ENCODE measurements around the gene CPSF4L.

DNA sequence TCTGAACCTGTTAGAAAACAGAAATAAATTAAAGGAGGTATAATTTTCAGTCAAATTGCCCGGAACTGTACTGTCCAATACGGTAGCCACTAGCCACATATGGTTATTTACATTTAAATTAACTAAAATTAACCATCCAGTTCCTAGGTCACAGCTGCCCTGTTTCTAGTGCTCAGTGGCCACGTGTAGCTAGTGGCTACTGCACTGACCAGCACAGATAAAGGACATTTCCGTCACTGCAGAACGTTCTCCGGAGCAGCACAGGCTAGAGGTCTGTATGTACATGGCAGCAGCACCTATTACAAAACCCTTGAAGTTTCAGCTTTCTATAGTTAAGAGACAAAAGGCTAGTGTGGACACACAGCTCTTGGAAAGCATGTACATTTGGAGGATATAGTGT lies 33.7 kb downstream of the CPSF4L start:
- TF ChIP-seq, protein P1, sequence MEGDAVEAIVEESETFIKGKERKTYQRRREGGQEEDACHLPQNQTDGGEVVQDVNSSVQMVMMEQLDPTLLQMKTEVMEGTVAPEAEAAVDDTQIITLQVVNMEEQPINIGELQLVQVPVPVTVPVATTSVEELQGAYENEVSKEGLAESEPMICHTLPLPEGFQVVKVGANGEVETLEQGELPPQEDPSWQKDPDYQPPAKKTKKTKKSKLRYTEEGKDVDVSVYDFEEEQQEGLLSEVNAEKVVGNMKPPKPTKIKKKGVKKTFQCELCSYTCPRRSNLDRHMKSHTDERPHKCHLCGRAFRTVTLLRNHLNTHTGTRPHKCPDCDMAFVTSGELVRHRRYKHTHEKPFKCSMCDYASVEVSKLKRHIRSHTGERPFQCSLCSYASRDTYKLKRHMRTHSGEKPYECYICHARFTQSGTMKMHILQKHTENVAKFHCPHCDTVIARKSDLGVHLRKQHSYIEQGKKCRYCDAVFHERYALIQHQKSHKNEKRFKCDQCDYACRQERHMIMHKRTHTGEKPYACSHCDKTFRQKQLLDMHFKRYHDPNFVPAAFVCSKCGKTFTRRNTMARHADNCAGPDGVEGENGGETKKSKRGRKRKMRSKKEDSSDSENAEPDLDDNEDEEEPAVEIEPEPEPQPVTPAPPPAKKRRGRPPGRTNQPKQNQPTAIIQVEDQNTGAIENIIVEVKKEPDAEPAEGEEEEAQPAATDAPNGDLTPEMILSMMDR (IDR thresholded peaks at IDR 0.05): no peak
- no peak for TF ChIP-seq POLR2A (IDR thresholded peaks at IDR 0.05)

Data from right lobe of liver (tissue), 4 donors.